Measurements from ENCODE around the gene DTHD1.

DNA sequence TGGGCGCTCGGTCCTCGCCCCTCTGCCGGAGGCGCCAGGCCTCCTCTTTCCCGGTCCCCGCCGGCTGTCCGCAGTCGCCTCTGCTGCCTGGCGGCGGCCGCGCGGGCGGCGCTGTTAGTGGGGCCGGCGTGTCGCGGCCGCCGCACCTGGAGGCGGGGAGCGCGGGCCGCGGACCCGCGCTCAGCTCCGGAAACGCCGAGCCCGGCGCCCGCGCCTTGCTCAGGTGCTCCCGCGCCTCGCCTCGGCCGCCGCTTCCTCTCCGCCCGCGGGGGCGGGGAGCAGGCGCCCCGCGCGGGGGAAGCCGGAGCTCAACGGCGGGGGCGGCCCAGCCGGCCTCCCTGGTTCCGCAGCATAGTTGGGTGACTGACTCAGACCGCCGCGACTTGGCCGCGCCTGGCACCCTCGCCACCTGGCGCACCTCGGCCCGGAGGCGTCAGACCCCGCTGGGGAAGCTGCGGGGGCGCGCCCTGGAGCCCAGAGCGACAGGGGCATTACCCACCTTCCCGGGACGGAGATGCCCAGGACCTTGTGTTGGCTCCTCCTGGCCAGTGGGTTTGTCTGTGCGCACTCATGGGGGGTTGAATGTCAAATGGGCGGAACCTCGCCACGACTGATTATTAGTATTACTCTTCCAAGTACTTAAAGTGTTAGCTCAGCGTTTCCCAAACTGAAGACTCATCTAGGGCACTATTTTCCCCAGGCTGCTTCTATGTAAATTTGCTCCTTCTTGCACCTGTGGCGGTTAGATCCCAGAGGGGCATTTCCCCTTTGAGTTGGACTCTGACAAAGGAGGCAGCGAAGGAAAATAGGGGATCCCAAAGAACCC, 36.9 kb upstream of the DTHD1 start, which contains the start of gene ARAP2:
- TF ChIP-seq, protein P1, sequence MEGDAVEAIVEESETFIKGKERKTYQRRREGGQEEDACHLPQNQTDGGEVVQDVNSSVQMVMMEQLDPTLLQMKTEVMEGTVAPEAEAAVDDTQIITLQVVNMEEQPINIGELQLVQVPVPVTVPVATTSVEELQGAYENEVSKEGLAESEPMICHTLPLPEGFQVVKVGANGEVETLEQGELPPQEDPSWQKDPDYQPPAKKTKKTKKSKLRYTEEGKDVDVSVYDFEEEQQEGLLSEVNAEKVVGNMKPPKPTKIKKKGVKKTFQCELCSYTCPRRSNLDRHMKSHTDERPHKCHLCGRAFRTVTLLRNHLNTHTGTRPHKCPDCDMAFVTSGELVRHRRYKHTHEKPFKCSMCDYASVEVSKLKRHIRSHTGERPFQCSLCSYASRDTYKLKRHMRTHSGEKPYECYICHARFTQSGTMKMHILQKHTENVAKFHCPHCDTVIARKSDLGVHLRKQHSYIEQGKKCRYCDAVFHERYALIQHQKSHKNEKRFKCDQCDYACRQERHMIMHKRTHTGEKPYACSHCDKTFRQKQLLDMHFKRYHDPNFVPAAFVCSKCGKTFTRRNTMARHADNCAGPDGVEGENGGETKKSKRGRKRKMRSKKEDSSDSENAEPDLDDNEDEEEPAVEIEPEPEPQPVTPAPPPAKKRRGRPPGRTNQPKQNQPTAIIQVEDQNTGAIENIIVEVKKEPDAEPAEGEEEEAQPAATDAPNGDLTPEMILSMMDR (IDR thresholded peaks at IDR 0.05), result peak; percentile 34
- no peak for TF ChIP-seq EZH2 (IDR thresholded peaks at IDR 0.05)

Measured in neural progenitor cell (in vitro differentiated cells).